Tibial artery (tissue), 4 donors: ENCODE results near the gene ARHGEF26.

Experiments
- DNase-seq, 2 donors: peaks; one replicate each; pipeline ENCODE4 v3.0.0-alpha.2; 2019
- H3K27ac ChIP-seq, 2 donors: fragments of 200-600 bp; sonication (generic) in 1 of 2; 1 replicate in 1 of 2; 2 replicates in 1 of 2; pipeline ENCODE4 v1.5.1; 2018 to 2019; ENCODE audit warnings: mild to moderate bottlenecking in 1 of 2
- H3K27me3 ChIP-seq, 2 donors: fragments of 200-600 bp; sonication (generic) in 1 of 2; one replicate each; pipeline versions ENCODE4 v1.5.1 to v1.6.0; 2016 to 2019
- H3K36me3 ChIP-seq, 3 donors: fragments of 200-600 bp; sonication (generic) in 2 of 3; one replicate each; pipeline ENCODE4 v1.5.1; 2016 to 2019; ENCODE audit warnings: mild to moderate bottlenecking in 2 of 3
- H3K4me1 ChIP-seq, 4 donors: fragments of 200-600 bp; sonication (generic) in 2 of 4; 1 replicate in 3 of 4; 2 replicates in 1 of 4; pipeline ENCODE4 v1.5.1; 2016 to 2019
- H3K4me3 ChIP-seq, 2 donors: fragments of 200-600 bp; sonication (generic) in 1 of 2; 1 replicate in 1 of 2; 2 replicates in 1 of 2; pipeline ENCODE4 v1.5.1; 2018 to 2019; ENCODE audit warnings: mild to moderate bottlenecking in 2 of 2
- H3K9me3 ChIP-seq, 3 donors: fragments of 200-600 bp; sonication (generic) in 1 of 3; one replicate each; pipeline ENCODE4 v1.5.1; 2016 to 2019
- CTCF ChIP-seq, 2 experiments: fragments of 200-600 bp in 1 of 2; fragments of 450-650 bp in 1 of 2; IDR thresholded peaks; one replicate each; pipeline ENCODE4 v1.5.1; 2017 to 2019; ENCODE audit warnings: antibody characterized with exemption in 2 of 2, mild to moderate bottlenecking in 1 of 2, moderate library complexity in 1 of 2
- intact Hi-C: fragments of 100-400 bp; cut with DNase I; formaldehyde crosslinking; loops from one replicate; pipeline ENCODE4 v1.15.0; 2023; ENCODE audit warnings: low total_unique reads

The ARHGEF26 gene

GRCh38 chr3:154119951-154120350, 1.2 kb upstream of the ARHGEF26 start:
- intact Hi-C loops: no loop called here
- Histone ChIP-seq H3K9me3 (no peaks in the 10 kb centered on the region), H3K4me3 (no peak overlapping the region), H3K36me3 (no peaks in the 10 kb centered on the region), H3K4me1 (peaks cover 0 to 20% (median 7%) of the 10 kb centered on the region in 4 donors), H3K27ac (no peak overlapping the region), H3K27me3 (no peaks in the 10 kb centered on the region)
- TF ChIP-seq CTCF (IDR thresholded peaks at IDR 0.05): no peak
- no peak for DNase-seq

- peaks cover 0 to 40% (median 9%) of the 10 kb centered on the region in 4 donors for H3K4me1 ChIP-seq
- intact Hi-C loops: no loop called here
- H3K9me3 ChIP-seq: no peaks in the 10 kb centered on the region
- H3K36me3 ChIP-seq: peaks cover 0 to 3% (median 0%) of the 10 kb centered on the region in 3 donors
- H3K27ac ChIP-seq: peak overlapping the region; percentile 67 to 75
- DNase-seq: peak; percentile 33 to 67
- H3K27me3 ChIP-seq: no peaks in the 10 kb centered on the region
- peak overlapping the region; percentile 69 to 85 for H3K4me3 ChIP-seq
- no peak for TF ChIP-seq CTCF (IDR thresholded peaks at IDR 0.05)
Observed at GRCh38 chr3:154121701-154122551, 736 bp downstream of the ARHGEF26 start.

- intact Hi-C loops: no loop called here
- H3K27me3 ChIP-seq: no peaks in the 10 kb centered on the region
- peaks cover 0 to 40% (median 9%) of the 10 kb centered on the region in 4 donors for H3K4me1 ChIP-seq
- H3K27ac ChIP-seq: peak overlapping the region; percentile 67 to 75
- no peak for TF ChIP-seq CTCF (IDR thresholded peaks at IDR 0.05)
- DNase-seq: no peak
- H3K36me3 ChIP-seq: peaks cover 0 to 3% (median 0%) of the 10 kb centered on the region in 3 donors
- no peaks in the 10 kb centered on the region for H3K9me3 ChIP-seq
- peak overlapping the region; percentile 69 to 85 for H3K4me3 ChIP-seq
Observed at GRCh38 chr3:154122552-154122911, 1.3 kb downstream of the ARHGEF26 start.

GRCh38 chr3:154122912-154123559, 1.8 kb downstream of the ARHGEF26 start:
- H3K9me3 ChIP-seq: no peaks in the 10 kb centered on the region
- H3K4me1 ChIP-seq: peaks cover 0 to 40% (median 9%) of the 10 kb centered on the region in 4 donors
- peaks cover 0 to 7% (median 3%) of the 10 kb centered on the region in 3 donors for H3K36me3 ChIP-seq
- peak overlapping the region; percentile 69 to 85 for H3K4me3 ChIP-seq
- DNase-seq: peak in 1 of 2 donors; percentile 22
- peak overlapping the region; percentile 67 to 75 for H3K27ac ChIP-seq
- H3K27me3 ChIP-seq: no peaks in the 10 kb centered on the region
- intact Hi-C loops: no loop called here
- TF ChIP-seq CTCF (IDR thresholded peaks at IDR 0.05): no peak

- H3K4me1 ChIP-seq: peaks cover 0 to 40% (median 9%) of the 10 kb centered on the region in 4 donors
- H3K36me3 ChIP-seq: peaks cover 0 to 12% (median 7%) of the 10 kb centered on the region in 3 donors
- intact Hi-C loops: no loop called here
- H3K27ac ChIP-seq: peak overlapping the region in 1 of 2 donors; percentile 67
- H3K9me3 ChIP-seq: no peaks in the 10 kb centered on the region
- no peak for DNase-seq
- no peaks in the 10 kb centered on the region for H3K27me3 ChIP-seq
- no peak for TF ChIP-seq CTCF (IDR thresholded peaks at IDR 0.05)
- peak overlapping the region; percentile 69 to 85 for H3K4me3 ChIP-seq
Observed at GRCh38 chr3:154123906-154124305, 2.7 kb downstream of the ARHGEF26 start.
